ENCODE data around the gene CAV2.

The CAV2 gene

DNA sequence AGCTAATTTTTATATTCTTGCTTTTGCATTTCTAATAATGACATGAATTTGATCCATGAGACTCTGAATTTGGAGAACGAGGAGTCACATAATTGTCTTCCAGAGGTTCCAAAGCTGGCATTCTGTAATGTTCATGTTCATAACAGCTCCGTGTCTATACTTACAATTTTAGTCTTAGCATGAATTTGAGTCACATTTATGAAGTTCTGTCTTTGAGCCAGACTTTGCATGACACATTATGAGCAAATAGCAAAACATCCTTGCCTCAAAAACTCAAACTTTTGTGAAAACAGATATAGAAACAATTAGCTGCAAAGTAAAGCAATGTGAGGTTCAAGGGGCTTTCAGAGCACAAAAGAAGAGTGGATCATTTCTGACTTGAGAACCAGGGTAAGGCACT lies 44.5 kb upstream of the CAV2 start:
- TF ChIP-seq, protein P1, sequence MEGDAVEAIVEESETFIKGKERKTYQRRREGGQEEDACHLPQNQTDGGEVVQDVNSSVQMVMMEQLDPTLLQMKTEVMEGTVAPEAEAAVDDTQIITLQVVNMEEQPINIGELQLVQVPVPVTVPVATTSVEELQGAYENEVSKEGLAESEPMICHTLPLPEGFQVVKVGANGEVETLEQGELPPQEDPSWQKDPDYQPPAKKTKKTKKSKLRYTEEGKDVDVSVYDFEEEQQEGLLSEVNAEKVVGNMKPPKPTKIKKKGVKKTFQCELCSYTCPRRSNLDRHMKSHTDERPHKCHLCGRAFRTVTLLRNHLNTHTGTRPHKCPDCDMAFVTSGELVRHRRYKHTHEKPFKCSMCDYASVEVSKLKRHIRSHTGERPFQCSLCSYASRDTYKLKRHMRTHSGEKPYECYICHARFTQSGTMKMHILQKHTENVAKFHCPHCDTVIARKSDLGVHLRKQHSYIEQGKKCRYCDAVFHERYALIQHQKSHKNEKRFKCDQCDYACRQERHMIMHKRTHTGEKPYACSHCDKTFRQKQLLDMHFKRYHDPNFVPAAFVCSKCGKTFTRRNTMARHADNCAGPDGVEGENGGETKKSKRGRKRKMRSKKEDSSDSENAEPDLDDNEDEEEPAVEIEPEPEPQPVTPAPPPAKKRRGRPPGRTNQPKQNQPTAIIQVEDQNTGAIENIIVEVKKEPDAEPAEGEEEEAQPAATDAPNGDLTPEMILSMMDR (IDR thresholded peaks at IDR 0.05), result no peak
- Histone ChIP-seq H3K4me2 (ENCODE audit: low read length) (no peak overlapping the region), H3K36me3 (ENCODE audit: control insufficient read depth, insufficient read depth, low read length) (no peaks in the 10 kb centered on the region), H3K4me1 (no peaks in the 10 kb centered on the region), H2AFZ (no peak overlapping the region), H3K4me3 (ENCODE audit: low read depth, low read length) (no peak overlapping the region), H3K9ac (no peak overlapping the region), H3K9me3 (ENCODE audit: control insufficient read depth, low read length) (no peaks in the 10 kb centered on the region), H3K27ac (no peak overlapping the region), H3K79me2 (no peaks in the 10 kb centered on the region), H3K27me3 (ENCODE audit: control insufficient read depth, insufficient read depth, low read length) (no peaks in the 10 kb centered on the region)

DNA sequence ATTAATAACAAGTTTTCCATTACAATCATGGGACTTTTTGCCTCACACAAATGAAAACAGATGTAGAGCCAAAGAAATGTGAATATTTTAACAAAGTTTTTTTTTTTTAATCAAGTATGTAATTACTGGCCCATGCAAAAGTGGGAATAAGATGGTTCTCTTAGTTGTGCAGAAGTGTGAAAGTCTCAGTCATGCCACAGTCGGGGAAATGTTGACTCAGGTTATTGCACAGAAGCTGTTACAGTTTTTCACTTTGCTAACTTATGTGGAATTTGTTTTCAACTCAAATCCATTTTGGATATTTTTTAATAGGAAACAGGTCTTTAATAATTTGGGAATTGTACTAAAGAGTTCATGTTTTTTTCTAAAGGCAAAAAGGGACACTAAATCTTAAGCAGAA lies 44.0 kb upstream of the CAV2 start:
- Histone ChIP-seq H3K36me3 (ENCODE audit: control insufficient read depth, insufficient read depth, low read length) (no peaks in the 10 kb centered on the region), H3K9me3 (ENCODE audit: control insufficient read depth, low read length) (no peaks in the 10 kb centered on the region), H3K27ac (no peak overlapping the region), H3K4me3 (ENCODE audit: low read depth, low read length) (no peak overlapping the region), H3K9ac (no peak overlapping the region), H2AFZ (no peak overlapping the region), H3K4me2 (ENCODE audit: low read length) (no peak overlapping the region), H3K79me2 (no peaks in the 10 kb centered on the region), H3K27me3 (ENCODE audit: control insufficient read depth, insufficient read depth, low read length) (no peaks in the 10 kb centered on the region), H3K4me1 (no peaks in the 10 kb centered on the region)
- TF ChIP-seq, protein P1 (IDR thresholded peaks at IDR 0.05), result no peak

DNA sequence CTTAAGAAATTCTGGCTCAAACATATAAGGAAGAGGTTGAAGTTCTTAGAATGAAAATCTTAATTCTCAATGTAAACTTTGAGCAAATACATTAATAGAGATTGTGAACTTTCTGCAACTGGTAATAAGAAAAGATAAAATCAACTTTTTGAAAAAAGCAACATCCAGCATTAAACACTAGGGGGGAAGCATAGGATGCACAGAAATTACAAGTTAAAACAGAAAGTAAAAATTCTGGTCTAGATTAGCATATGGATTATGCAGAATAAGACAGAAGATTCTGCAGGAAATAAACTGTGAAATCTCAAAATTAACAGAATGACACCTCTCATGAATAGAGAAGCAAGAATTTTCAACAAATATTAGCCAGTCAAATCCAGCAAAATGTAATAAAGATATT lies 38.0 kb upstream of the CAV2 start:
- Histone ChIP-seq H3K9me3 (ENCODE audit: control insufficient read depth, low read length) (no peaks in the 10 kb centered on the region), H2AFZ (no peak overlapping the region), H3K4me1 (no peaks in the 10 kb centered on the region), H3K36me3 (ENCODE audit: control insufficient read depth, insufficient read depth, low read length) (no peaks in the 10 kb centered on the region), H3K4me2 (ENCODE audit: low read length) (no peak overlapping the region), H3K27ac (no peak overlapping the region), H3K79me2 (no peaks in the 10 kb centered on the region), H3K4me3 (ENCODE audit: low read depth, low read length) (no peak overlapping the region), H3K9ac (no peak overlapping the region), H3K27me3 (ENCODE audit: control insufficient read depth, insufficient read depth, low read length) (no peaks in the 10 kb centered on the region)
- TF ChIP-seq, protein P1 (IDR thresholded peaks at IDR 0.05), result no peak

DNA sequence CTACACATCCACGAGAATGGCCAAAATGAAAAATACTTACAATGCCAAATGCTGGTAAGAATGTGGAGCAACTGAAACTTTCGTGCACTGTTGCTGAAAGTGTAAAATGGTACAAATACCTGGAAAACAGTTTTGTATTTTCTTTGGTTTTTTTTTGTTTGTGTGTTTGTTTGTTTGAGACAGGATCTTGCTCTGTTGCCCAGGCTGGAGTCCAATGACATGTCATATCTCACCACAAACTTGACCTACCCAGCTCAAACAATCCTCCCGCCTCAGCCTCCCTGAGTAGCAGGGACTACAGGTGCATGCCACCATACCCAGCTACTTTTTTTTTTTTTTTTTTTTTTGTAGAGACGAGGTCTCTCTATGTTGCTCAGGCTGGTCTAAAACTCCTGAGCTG lies 35.6 kb upstream of the CAV2 start:
- H3K4me3 ChIP-seq (ENCODE audit: low read depth, low read length), result no peak overlapping the region
- no peak overlapping the region for H3K27ac ChIP-seq
- TF ChIP-seq, protein P1 (IDR thresholded peaks at IDR 0.05), result no peak
- no peaks in the 10 kb centered on the region for H3K27me3 ChIP-seq (ENCODE audit: control insufficient read depth, insufficient read depth, low read length)
- no peaks in the 10 kb centered on the region for H3K36me3 ChIP-seq (ENCODE audit: control insufficient read depth, insufficient read depth, low read length)
- no peaks in the 10 kb centered on the region for H3K4me1 ChIP-seq
- no peak overlapping the region for H2AFZ ChIP-seq
- no peaks in the 10 kb centered on the region for H3K79me2 ChIP-seq
- H3K9me3 ChIP-seq (ENCODE audit: control insufficient read depth, low read length), result no peaks in the 10 kb centered on the region
- H3K9ac ChIP-seq, result no peak overlapping the region
- H3K4me2 ChIP-seq (ENCODE audit: low read length), result no peak overlapping the region

DNA sequence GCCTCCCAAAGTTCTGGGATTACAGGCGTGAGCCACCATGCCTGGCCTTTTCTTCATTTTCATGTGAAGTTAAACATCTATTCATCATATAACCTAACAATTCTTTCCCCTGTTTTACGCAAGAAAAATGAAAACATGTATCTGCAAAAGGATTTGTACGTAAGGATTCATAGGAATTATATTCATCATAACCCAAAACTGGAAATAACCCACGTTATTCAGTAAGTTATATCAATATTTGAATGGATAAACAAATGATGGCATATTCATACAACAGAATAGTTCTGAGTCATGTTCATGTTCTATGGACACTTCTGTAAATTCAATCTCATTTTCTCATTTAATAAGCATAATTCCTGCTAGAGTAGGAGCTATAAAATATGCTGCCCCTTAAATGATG lies 35.2 kb upstream of the CAV2 start:
- Histone ChIP-seq H3K4me3 (ENCODE audit: low read depth, low read length) (no peak overlapping the region), H2AFZ (no peak overlapping the region), H3K9ac (no peak overlapping the region), H3K4me2 (ENCODE audit: low read length) (no peak overlapping the region), H3K27me3 (ENCODE audit: control insufficient read depth, insufficient read depth, low read length) (no peaks in the 10 kb centered on the region), H3K9me3 (ENCODE audit: control insufficient read depth, low read length) (no peaks in the 10 kb centered on the region), H3K27ac (no peak overlapping the region), H3K36me3 (ENCODE audit: control insufficient read depth, insufficient read depth, low read length) (no peaks in the 10 kb centered on the region), H3K79me2 (no peaks in the 10 kb centered on the region), H3K4me1 (no peaks in the 10 kb centered on the region)
- TF ChIP-seq, protein P1 (IDR thresholded peaks at IDR 0.05), result no peak

Measured in parathyroid adenoma (tissue), 2 donors.